Liver (tissue), 9 donors: ENCODE results near the gene TEX19. TPM values are rescaled to one million over a fixed set of nuclear protein-coding genes. Genes with fewer than 3 reads are reported as not detected.

Experiments used
- DNase-seq: peaks from one replicate; pipeline ENCODE4 v3.0.0-alpha.2; 2017; ENCODE audit warnings: low spot score
- H3K27ac ChIP-seq, 2 donors: one replicate each; pipeline ENCODE4 v1.7.0; 2013; ENCODE audit warnings: inconsistent platforms in 2 of 2, low read length in 2 of 2, control low read depth in 1 of 2, low read depth in 1 of 2, mild to moderate bottlenecking in 1 of 2
- H3K27me3 ChIP-seq, 4 donors: one replicate each; pipeline versions ENCODE4 v1.6.1 to v1.7.0; 2013; ENCODE audit warnings: low read length in 3 of 4, inconsistent platforms in 1 of 4, mild to moderate bottlenecking in 1 of 4, moderate library complexity in 1 of 4; ENCODE audit not compliant: control insufficient read depth in 4 of 4, insufficient read depth in 4 of 4
- H3K36me3 ChIP-seq, 4 donors: one replicate each; pipeline versions ENCODE4 v1.6.1 to v1.7.0; 2013; ENCODE audit warnings: low read length in 3 of 4, mild to moderate bottlenecking in 3 of 4, low read depth in 1 of 4, moderate library complexity in 1 of 4; ENCODE audit not compliant: control insufficient read depth in 4 of 4, insufficient read depth in 3 of 4
- H3K4me1 ChIP-seq, 4 donors: one replicate each; pipeline versions ENCODE4 v1.6.1 to v1.7.0; 2013; ENCODE audit warnings: low read length in 3 of 4, mild to moderate bottlenecking in 3 of 4, moderate library complexity in 1 of 4; ENCODE audit not compliant: control insufficient read depth in 4 of 4, insufficient read depth in 4 of 4
- H3K4me3 ChIP-seq, 3 donors: one replicate each; pipeline versions ENCODE4 v1.6.1 to v1.7.0; 2013; ENCODE audit warnings: low read length in 3 of 3, control low read depth in 1 of 3, low read depth in 1 of 3, mild to moderate bottlenecking in 1 of 3
- H3K9ac ChIP-seq, 2 donors: one replicate each; pipeline ENCODE4 v1.7.0; 2013; ENCODE audit warnings: low read length in 2 of 2, mild to moderate bottlenecking in 2 of 2, moderate library complexity in 2 of 2, control low read depth in 1 of 2, low read depth in 1 of 2
- H3K9me3 ChIP-seq, 4 donors: one replicate each; pipeline versions ENCODE4 v1.6.1 to v1.7.0; 2013; ENCODE audit warnings: low read length in 3 of 4; ENCODE audit not compliant: control insufficient read depth in 4 of 4
- EGR1 ChIP-seq, 2 donors: IDR thresholded peaks; 2 replicates each; pipeline ENCODE4 v1.6.1; 2016 to 2018; ENCODE audit warnings: antibody characterized with exemption in 2 of 2, low read depth in 2 of 2
- FOXA1 ChIP-seq: IDR thresholded peaks from 2 replicates; pipeline ENCODE4 v1.6.1; 2016; ENCODE audit warnings: antibody characterized with exemption
- FOXA2 ChIP-seq: IDR thresholded peaks from 2 replicates; pipeline ENCODE4 v1.6.1; 2016; ENCODE audit warnings: antibody characterized with exemption
- HNF4A ChIP-seq, 2 donors: conservative IDR thresholded peaks; 2 replicates each; pipeline ENCODE4 v1.6.1; 2016; ENCODE audit warnings: antibody characterized with exemption in 2 of 2, mild to moderate bottlenecking in 2 of 2
- JUND ChIP-seq, 2 donors: IDR thresholded peaks; 2 replicates each; pipeline ENCODE4 v1.6.1; 2016; ENCODE audit warnings: antibody characterized with exemption in 2 of 2
- NR2F2 ChIP-seq: IDR thresholded peaks from 2 replicates; pipeline ENCODE4 v1.6.1; 2016; ENCODE audit warnings: antibody characterized with exemption
- RAD21 ChIP-seq, 2 donors: IDR thresholded peaks; 2 replicates each; pipeline ENCODE4 v1.6.1; 2016; ENCODE audit warnings: antibody characterized with exemption in 2 of 2, mild to moderate bottlenecking in 2 of 2
- RXRA ChIP-seq, 2 donors: IDR thresholded peaks; 2 replicates each; pipeline ENCODE4 v1.6.1; 2017 to 2018; ENCODE audit warnings: antibody characterized with exemption in 2 of 2, mild to moderate bottlenecking in 1 of 2
- TAF1 ChIP-seq: conservative IDR thresholded peaks from 2 replicates; pipeline ENCODE4 v1.6.1; 2016; ENCODE audit warnings: antibody characterized with exemption, mild to moderate bottlenecking
- YY1 ChIP-seq: IDR thresholded peaks from 2 replicates; pipeline ENCODE4 v1.6.1; 2016; ENCODE audit warnings: antibody characterized with exemption, mild to moderate bottlenecking
- WGBS: extraction: QIAGEN DNeasy Blood & Tissue Kit; methylation state at CpG from one replicate; pipeline ENCODE4 v1.1.7; 2013; 5-methylcytosine and 5-hydroxymethylcytosine counted together
- polyA plus RNA-seq, 2 donors: library from polyadenylated mRNA; stranded (reverse) in 1 of 2; unstranded in 1 of 2; fragments of 200-250 nt in 1 of 2; fragments of >200 nt in 1 of 2; fragmentation: Nextera tagmentation in 1 of 2; extraction: Ambion mirVana in 1 of 2; gene quantifications; one replicate each; pipeline versions ENCODE4 v1.2.1 to v1.2.3, GENCODE V29; 2013 to 2015
- total RNA-seq, 2 donors: library from RNA; depleted of rRNA; stranded (reverse); fragments of >200 nt; gene quantifications; one replicate each; pipeline ENCODE4 v1.2.3, GENCODE V29; 2014
- TF ChIP-seq, protein P1 (sequence below): IDR thresholded peaks from 2 replicates; pipeline ENCODE4 v1.6.1; 2016; ENCODE audit warnings: antibody characterized with exemption, mild to moderate bottlenecking
- TF ChIP-seq, protein P2 (sequence below): IDR thresholded peaks from 2 replicates; pipeline ENCODE4 v1.6.1; 2016; ENCODE audit warnings: antibody characterized with exemption
- TF ChIP-seq, protein P3 (sequence below): IDR thresholded peaks from 2 replicates; pipeline ENCODE4 v1.6.1; 2016; ENCODE audit warnings: antibody characterized with exemption
- TF ChIP-seq, protein P4 (sequence below): IDR thresholded peaks from 2 replicates; pipeline ENCODE4 v1.6.1; 2016; ENCODE audit warnings: antibody characterized with exemption
- TF ChIP-seq, protein P5 (sequence below): fragments of 150-350 bp; IDR thresholded peaks from 2 replicates; pipeline ENCODE4 v1.5.1; 2017; ENCODE audit warnings: improper control_type of control experiment, low read depth, low read length; ENCODE audit not compliant: missing input control
- donor health status: healthy.
- donor health status: healthy.
- donor health status: healthy.
- donor health status: healthy.
- donor health status: healthy.

TEX19 gene
- total and polyA plus RNA-seq, 4 donors = 0.14 TPM; not detected in 3

GRCh38 chr17:82355770-82356427, 3.1 kb upstream of the TEX19 start:
- 77% methylated on average over 11 of the region's 11 CpGs for WGBS

More at GRCh38 chr17:82355770-82356427, 3.1 kb upstream of the TEX19 start:
- Histone ChIP-seq H3K9ac (no peak overlapping the region), H3K4me3 (no peak overlapping the region), H3K27ac (no peak overlapping the region), H3K36me3 (no peaks in the 10 kb centered on the region), H3K4me1 (peaks cover 0 to 4% (median 2%) of the 10 kb centered on the region in 4 donors), H3K9me3 (no peaks in the 10 kb centered on the region), H3K27me3 (peaks cover 0 to 3% (median 0%) of the 10 kb centered on the region in 4 donors)
- TF ChIP-seq, protein P1, sequence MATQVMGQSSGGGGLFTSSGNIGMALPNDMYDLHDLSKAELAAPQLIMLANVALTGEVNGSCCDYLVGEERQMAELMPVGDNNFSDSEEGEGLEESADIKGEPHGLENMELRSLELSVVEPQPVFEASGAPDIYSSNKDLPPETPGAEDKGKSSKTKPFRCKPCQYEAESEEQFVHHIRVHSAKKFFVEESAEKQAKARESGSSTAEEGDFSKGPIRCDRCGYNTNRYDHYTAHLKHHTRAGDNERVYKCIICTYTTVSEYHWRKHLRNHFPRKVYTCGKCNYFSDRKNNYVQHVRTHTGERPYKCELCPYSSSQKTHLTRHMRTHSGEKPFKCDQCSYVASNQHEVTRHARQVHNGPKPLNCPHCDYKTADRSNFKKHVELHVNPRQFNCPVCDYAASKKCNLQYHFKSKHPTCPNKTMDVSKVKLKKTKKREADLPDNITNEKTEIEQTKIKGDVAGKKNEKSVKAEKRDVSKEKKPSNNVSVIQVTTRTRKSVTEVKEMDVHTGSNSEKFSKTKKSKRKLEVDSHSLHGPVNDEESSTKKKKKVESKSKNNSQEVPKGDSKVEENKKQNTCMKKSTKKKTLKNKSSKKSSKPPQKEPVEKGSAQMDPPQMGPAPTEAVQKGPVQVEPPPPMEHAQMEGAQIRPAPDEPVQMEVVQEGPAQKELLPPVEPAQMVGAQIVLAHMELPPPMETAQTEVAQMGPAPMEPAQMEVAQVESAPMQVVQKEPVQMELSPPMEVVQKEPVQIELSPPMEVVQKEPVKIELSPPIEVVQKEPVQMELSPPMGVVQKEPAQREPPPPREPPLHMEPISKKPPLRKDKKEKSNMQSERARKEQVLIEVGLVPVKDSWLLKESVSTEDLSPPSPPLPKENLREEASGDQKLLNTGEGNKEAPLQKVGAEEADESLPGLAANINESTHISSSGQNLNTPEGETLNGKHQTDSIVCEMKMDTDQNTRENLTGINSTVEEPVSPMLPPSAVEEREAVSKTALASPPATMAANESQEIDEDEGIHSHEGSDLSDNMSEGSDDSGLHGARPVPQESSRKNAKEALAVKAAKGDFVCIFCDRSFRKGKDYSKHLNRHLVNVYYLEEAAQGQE = no peak
- TF ChIP-seq RAD21 (IDR thresholded peaks at IDR 0.05) (no peak), HNF4A (conservative IDR thresholded peaks at IDR 0.05) (no peak), JUND (IDR thresholded peaks at IDR 0.05) (no peak), NR2F2 (no peak), FOXA2 (no peak), TAF1 (no peak), EGR1 (IDR thresholded peaks at IDR 0.05; ENCODE audit: low read depth in 2 of 2) (no peak), RXRA (IDR thresholded peaks at IDR 0.05) (no peak), YY1 (no peak), FOXA1 (no peak)
- TF ChIP-seq, protein P2, sequence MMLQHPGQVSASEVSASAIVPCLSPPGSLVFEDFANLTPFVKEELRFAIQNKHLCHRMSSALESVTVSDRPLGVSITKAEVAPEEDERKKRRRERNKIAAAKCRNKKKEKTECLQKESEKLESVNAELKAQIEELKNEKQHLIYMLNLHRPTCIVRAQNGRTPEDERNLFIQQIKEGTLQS = no peak
- TF ChIP-seq, protein P3, sequence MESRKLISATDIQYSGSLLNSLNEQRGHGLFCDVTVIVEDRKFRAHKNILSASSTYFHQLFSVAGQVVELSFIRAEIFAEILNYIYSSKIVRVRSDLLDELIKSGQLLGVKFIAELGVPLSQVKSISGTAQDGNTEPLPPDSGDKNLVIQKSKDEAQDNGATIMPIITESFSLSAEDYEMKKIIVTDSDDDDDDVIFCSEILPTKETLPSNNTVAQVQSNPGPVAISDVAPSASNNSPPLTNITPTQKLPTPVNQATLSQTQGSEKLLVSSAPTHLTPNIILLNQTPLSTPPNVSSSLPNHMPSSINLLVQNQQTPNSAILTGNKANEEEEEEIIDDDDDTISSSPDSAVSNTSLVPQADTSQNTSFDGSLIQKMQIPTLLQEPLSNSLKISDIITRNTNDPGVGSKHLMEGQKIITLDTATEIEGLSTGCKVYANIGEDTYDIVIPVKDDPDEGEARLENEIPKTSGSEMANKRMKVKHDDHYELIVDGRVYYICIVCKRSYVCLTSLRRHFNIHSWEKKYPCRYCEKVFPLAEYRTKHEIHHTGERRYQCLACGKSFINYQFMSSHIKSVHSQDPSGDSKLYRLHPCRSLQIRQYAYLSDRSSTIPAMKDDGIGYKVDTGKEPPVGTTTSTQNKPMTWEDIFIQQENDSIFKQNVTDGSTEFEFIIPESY = no peak
- TF ChIP-seq, protein P4, sequence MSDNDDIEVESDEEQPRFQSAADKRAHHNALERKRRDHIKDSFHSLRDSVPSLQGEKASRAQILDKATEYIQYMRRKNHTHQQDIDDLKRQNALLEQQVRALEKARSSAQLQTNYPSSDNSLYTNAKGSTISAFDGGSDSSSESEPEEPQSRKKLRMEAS = no peak
- TF ChIP-seq, protein P5, sequence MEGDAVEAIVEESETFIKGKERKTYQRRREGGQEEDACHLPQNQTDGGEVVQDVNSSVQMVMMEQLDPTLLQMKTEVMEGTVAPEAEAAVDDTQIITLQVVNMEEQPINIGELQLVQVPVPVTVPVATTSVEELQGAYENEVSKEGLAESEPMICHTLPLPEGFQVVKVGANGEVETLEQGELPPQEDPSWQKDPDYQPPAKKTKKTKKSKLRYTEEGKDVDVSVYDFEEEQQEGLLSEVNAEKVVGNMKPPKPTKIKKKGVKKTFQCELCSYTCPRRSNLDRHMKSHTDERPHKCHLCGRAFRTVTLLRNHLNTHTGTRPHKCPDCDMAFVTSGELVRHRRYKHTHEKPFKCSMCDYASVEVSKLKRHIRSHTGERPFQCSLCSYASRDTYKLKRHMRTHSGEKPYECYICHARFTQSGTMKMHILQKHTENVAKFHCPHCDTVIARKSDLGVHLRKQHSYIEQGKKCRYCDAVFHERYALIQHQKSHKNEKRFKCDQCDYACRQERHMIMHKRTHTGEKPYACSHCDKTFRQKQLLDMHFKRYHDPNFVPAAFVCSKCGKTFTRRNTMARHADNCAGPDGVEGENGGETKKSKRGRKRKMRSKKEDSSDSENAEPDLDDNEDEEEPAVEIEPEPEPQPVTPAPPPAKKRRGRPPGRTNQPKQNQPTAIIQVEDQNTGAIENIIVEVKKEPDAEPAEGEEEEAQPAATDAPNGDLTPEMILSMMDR = no peak
- no peak for DNase-seq
